GM18499 (cell line): ENCODE measurements around the gene KIF7.
"Not testable (repeated sequence)": the region's sequence is repeated elsewhere in the genome, so short reads cannot be mapped to it uniquely, and the experiment has no call there.

ENCODE experiments used
- ATAC-seq: cut with Tn5 transposase; IDR thresholded peaks from one replicate; pipeline ENCODE4 v1.9.1; 2021; ENCODE audit warnings: moderate number of reproducible peaks; ENCODE audit not compliant: insufficient read depth, unreplicated experiment

The KIF7 gene, protein sequence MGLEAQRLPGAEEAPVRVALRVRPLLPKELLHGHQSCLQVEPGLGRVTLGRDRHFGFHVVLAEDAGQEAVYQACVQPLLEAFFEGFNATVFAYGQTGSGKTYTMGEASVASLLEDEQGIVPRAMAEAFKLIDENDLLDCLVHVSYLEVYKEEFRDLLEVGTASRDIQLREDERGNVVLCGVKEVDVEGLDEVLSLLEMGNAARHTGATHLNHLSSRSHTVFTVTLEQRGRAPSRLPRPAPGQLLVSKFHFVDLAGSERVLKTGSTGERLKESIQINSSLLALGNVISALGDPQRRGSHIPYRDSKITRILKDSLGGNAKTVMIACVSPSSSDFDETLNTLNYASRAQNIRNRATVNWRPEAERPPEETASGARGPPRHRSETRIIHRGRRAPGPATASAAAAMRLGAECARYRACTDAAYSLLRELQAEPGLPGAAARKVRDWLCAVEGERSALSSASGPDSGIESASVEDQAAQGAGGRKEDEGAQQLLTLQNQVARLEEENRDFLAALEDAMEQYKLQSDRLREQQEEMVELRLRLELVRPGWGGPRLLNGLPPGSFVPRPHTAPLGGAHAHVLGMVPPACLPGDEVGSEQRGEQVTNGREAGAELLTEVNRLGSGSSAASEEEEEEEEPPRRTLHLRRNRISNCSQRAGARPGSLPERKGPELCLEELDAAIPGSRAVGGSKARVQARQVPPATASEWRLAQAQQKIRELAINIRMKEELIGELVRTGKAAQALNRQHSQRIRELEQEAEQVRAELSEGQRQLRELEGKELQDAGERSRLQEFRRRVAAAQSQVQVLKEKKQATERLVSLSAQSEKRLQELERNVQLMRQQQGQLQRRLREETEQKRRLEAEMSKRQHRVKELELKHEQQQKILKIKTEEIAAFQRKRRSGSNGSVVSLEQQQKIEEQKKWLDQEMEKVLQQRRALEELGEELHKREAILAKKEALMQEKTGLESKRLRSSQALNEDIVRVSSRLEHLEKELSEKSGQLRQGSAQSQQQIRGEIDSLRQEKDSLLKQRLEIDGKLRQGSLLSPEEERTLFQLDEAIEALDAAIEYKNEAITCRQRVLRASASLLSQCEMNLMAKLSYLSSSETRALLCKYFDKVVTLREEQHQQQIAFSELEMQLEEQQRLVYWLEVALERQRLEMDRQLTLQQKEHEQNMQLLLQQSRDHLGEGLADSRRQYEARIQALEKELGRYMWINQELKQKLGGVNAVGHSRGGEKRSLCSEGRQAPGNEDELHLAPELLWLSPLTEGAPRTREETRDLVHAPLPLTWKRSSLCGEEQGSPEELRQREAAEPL (N-terminal part only)

DNA sequence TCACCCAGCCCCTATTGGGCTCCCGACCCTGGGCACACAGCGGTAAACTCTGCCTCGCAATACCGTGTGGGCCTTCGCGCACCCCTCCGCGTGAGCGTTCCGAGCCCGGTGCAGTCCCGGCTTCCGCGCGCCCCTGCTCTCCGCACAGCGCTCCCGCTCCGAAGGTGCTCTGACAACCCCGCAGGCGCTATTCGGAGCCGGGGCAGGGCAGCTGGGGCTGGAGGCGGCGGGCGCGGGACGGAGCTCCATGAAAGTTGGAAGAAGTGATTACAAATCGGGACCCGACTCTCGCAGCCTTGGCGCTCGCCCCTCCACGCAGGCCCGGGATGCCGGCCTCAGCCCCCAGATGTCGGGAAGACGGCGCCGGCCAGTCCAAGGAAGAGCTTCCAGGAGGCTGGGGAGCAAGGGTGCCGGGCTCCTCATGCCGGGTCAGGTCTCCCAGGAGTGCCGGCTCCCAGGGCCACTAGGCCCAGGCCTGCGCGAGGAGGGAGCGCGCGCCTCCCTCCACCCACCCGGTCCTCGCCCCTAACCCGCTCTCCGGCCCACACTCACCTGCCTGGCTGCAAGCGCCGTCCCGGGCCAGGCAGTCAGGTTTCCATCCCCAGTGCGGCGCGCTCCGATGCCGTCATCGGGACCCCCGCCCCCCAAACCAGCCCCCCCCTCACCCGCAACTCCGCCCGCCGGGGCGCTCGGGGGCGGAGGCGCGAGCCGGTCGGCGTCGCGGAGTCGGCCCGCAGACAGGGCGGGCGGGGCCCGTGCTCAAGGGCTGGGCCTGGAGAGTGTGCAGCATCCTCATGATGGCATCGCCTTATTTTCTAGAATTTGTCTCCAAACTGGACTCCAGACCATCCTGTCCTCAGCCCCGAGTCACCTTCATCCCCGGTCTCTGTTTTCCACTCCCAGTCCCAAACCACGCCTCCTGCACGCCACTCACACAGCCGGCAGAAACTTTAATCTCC lies at the start of gene KIF7:
KIF7 (minus strand) TSS at position 621 of the 959 bp plus-strand sequence. CDS start 2,537 bp downstream, outside the sequence.
- no peak for ATAC-seq

DNA sequence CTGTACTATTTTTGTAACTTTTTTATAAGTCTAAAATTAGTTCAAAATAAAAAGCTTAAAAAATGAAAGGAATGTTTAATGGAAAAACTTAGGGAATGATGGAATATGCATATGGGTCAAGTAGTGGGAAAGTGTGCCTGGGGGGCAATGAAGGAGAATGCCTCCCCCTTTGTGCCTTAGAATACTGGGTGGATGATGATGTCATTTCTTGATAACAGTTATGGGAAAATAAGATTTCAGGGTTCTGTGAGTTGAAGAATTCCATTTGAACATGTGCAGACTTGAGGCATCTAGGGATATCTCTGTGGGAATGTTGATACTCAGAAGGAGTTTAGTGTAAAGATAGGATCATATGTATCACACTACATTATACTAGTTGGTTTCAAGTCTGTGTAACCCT lies 49.1 kb upstream of the KIF7 start:
- ATAC-seq = no peak

DNA sequence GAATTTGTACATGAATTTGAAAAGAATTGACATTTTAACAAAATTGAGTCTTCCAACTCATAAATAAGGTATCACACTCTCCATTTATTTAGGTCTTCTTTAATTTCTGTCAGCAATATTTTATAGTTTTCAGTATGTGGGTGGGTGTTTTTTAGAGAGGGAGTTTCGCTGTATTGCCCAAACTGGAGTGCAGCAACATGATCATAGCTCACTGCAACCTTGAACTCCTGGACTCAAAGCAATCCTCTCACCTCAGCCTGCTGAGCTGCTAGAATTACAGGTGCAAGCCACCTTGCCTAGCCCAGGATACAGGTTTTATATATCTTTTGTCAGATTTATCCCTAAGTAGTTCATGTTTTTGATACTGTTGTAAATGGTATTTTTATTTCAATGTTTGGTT lies 39.9 kb upstream of the KIF7 start:
- ATAC-seq = no peak

DNA sequence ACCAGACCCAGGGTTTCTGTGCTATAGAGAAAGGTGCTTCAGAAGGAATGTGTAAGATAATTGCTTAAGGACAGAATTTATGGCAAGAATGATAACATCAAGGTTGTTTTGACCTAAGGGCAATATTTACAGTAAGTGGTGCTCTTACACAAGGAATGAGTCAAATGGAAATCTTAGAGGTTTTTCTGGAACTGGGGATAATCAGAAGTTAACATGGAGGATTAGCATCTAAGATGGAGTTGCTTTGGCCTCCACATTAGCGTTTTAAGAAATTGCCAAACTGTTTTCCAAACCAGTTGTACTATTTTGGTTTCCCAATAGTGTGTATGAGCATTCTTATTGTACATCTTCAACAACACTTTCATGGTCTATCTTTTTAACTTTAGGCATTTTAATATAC lies 38.4 kb upstream of the KIF7 start:
- ATAC-seq = no peak

DNA sequence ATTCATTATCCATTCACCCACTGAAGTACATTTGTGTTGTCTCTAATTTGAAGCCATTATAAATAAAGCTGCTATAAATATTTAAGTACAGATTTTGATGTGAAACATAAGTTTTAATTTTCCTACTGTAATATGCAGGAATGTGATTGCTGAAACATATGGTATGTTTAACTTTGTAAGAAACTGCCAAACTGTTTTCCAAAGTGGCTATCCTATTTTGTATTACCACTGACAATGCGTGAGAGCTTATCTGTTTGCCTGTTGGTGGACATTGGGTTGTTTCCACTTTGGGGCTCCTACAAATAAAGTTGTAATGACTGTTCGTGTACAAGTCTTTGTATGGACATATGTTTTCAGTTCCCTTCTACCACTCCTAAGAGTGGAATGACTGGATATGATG lies 37.8 kb upstream of the KIF7 start:
- no peak for ATAC-seq

DNA sequence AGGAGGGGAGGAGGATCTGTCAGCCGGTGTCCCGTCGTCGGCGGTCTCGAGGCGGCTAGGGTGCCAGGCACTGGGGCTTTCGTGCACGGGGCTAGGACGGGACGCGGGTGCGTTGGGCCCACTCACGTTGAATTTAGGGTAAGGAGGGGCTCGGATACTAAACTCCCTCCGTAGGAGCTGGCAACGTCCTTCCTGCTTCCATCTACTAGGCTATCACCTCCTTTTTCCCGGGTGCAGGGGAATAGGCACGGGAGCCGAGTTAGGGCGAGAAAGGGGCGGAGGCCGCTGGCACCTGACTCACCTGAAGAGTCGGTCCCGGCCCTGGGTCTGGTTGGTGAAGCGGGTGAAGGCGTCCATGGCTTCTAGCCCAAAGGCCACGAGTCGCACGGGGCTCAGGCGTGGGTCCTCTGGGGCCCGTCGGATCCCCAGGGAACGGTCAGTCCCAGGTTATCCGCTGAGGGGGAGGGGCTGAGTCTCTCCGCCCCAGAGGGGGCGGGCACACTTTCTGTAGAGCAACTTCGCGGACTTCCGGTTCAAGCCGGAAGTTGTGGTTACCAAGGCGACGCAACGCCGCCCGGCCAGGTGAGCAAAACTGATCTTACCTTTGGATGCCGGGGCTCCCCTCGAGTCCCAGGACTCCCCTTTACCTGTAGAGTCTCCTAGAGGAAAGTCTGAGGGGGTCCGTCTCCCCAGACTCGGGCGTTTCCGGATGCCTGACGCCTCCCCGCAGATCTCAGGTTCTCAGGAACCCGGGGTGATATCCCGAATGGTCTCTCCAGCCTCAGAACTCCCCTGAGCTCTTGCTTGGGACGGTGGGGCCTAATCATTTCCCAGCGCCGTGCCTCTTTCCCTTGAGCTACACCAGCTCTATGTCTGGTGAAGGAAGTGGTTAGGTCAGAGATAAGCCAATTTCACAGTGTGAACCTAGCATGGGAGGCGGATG lies 35.3 kb upstream of the KIF7 start, which contains the start of the genes PEX11A and WDR93:
PEX11A (minus strand) TSS at position 479 of the 943 bp plus-strand sequence; CDS start at position 357, 122 bp downstream.
WDR93 (plus strand) TSS at position 536 of the 943 bp plus-strand sequence. CDS start 10,936 bp downstream, outside the sequence.
- ATAC-seq = peak; percentile 68

DNA sequence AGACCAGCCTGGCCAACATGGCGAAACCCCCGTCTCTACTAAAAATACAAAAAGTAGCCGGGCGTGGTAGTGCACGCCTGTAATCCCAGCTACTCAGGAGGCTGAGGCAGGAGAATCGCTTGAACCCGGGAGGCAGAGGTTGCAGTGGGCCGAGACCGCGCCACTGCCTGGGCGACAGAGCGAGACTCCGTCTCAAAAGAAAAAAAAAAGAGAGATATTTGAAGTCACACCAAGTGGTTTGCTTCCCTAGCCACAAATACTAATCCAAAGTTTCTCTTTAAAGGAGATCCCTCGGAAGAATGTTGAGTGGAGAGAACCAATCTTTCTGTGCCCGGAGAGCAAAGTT lies 34.6 kb upstream of the KIF7 start:
- not testable (repeated sequence) for ATAC-seq

DNA sequence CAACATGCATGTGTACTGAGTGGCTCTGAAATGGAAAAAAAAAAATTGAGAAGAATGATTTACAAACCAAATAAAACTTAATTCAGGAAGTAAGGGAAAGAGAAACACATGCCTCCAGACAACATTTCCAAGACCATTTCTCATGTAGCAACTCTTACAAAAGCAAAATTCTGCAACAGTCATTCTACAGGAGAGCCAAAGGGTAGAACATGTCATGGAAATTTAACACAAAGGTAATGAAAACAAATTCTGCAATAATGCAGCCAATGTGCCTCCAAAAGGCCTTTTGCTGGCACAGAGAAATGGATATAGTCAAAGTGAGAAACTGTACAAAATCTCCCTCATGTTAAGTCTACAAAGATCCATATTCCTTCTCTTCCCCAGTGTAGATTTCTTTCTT lies 31.3 kb upstream of the KIF7 start:
- ATAC-seq = no peak

DNA sequence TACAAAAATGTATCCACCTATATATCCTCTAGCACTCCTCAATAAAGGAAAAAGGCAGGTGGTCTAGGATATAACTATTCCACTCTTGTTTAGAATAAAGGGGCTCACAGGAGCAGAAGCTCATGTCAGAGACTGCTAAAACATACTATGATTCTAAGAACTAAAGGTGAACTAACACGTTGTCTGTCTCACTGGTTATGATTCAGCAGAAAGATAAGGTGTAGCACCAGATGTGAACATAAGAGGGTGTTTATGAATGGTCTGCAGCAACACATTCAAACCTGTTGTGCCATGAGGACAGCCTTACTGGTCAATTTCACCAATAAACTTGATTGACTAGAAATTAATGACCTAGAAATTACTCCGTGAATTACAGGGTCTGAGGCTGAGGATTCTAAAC lies 30.7 kb upstream of the KIF7 start:
- ATAC-seq = no peak

DNA sequence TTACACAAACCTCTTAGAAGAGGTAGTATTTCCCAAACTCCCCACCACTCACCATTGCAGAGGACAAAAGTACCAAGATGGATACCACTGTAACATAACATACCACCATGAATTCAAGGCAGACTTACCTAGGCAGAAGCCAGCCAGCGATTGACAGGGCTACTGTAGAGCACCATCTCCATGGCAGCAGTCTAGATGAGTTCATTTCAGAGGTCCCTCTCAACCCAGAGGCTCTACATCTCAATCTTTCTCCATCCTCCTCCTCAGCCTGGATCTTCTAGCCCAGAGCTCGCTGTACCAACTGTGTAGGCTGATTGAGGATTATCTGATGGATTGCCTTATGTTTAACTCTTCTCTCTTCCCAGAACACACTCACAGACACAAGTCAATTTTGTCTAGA lies 25.9 kb upstream of the KIF7 start:
- ATAC-seq = no peak

DNA sequence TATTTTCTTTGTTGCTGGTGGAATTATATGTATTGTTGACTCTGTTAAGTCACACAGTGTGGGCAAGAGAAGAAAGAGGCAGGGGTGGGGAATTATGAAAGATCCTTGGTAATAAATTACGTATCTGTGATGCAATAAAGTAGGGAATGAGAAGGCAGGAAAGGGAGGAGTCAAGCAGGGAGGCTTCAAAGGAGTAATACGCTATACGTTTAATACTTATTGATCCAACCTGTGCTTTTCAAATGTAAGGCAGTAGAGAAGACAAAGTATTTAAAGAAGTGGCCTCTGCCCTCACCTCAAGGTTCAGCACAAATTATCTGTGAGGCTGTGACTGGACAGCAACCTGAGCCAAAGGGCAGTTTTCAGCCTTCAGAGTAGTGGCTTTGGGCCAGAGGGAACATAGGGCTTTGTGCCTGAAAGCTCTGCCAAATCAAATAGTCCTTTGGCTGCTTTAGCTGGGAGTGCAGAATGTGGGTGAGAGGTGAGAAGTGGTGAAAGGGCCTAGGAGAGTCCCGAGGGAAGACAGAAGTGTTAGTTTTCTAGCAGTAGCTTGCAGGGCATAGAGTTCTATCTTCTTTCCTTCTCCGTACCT lies 25.1 kb upstream of the KIF7 start:
- ATAC-seq = no peak

DNA sequence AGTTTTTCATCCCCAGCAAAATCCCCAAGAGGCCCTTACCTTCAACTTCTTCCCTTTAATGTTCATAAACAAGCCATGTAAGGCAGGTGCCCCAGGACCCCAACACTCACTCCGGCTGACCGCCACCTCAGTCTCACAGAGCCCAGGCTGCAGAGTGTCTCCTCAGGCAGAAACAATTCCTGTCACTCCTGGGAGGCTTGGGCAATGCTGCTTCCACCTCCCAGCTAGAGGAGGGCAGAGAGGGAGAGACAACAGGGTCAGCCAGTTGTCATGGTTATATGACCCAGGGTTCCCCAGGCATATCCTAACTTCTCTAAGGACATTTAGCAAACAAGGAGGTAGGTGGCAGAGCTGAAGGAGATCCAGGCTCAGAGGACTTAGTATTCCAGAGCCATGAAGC lies 23.9 kb upstream of the KIF7 start, which contains the start of gene PLIN1:
PLIN1 (minus strand) TSS at position 156 of the 400 bp plus-strand sequence. CDS start 1,878 bp downstream, outside the sequence.
- ATAC-seq = no peak

DNA sequence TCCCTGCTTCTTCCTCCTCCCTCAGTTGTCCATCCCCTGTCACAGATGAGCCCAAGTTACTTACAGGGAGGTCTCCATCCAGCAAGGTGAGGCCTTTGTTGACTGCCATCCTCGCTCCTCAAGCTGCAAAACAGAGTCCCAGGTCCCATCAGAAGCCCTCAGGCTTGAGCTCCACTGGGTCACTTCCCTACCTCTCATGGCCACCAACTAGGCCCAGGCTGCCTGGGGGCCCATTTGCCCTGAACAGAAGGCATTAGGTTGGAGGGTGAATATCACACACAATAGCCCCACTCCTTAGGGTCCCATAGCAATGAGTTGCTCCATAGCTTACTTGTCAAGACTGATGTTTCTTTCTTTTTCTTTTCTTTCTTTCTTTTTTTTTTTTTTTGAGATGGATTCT lies 22.1 kb upstream of the KIF7 start:
- ATAC-seq = no peak

DNA sequence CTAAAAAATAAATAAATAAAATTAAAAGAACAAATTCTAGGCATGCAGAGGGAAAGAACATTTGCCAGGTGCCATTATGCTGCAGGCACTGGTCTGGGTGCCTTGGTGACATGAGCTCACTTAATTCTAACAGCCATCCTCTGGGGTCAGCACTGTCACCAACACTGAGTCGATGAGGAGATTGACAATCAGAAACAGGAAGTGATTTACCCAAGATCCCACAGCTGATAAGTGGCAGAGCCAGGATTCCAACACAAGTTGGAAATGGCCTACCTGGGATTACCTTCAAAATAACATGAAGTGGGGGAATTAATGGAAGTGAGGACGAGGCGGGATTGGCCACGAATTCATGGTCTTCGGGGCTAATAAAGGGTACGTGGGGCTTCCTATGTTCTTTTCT lies 20.3 kb upstream of the KIF7 start:
- ATAC-seq = no peak

DNA sequence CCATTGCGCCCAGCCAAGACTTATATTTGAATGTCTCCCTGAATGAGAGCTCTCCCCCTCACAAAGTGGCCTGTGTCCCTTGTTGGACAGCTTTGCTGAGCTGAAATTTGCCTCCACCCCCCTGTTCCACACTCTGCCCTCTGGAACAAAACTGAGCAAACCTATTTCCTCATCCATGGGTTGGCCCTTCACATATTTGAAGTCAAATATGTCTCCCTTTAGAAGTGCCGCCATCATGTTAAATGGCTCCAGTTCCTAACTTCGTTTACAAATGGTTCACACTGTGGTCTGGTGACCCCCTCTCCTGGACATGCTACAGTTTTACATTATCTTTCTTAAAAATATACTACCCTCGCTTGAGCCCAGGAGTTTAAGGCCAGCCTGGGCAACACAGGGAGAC lies 19.3 kb upstream of the KIF7 start:
- no peak for ATAC-seq

DNA sequence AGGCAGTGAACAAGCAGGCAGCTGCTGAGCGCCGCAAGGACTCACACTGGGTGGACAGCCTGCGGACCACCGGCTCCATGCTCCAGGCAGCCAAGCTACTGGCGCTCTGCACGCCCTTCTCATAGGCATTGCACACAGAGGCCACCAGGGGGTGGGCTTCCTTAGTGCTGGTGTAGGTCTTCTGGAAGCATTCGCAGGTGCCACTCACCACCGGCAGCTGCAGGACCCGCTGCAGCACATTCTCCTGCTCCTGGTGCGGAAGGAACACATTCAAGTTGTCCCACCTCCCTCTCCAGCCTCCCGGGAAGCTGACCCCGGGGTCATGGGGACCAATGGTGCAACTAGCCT lies 17.9 kb upstream of the KIF7 start:
- ATAC-seq = no peak

DNA sequence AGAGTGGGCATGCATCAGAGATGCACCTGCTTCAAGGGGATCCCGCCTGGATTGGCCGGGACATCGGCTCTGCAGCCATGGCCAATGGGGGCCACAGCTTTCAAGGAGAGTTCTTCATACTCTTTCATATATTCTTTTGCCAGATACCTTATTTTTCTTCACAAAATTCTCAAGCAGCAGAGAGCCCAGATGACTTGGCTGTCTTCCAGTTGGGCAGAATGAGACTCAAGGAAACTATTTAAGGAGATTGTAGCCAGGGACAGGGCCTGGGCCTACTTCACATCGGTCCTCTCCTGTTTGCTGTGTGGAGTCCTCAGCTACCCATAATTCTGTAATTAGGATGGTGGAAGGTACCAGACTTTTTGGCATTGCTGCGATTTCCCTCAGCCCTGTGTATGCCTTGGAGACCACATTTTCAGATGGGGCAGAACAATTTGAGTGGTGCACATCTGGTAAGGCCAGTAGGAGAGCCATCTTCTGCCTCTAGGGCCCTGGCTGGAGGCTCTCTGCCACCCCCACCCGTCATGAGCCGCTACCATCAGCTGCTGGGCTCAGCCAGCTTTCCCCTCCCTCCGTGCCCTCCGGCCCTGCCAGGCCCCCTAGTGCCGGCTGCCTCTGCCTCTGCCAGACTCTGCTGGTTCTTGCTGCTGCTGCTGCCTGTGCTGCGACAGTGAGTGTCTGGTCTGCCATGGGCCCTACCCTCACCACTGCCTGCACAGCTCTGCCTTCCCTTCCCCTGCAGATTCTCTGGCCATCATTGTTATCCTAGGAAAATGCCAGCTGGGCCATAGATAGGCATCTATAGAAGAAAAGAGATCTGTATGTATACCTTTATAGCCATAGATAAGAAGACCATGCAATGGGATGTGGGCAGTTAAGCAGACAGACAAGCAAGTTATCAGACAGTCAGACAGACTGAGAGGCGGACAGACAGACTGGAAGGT lies 17.2 kb upstream of the KIF7 start:
- ATAC-seq = no peak
